Middle frontal gyrus (tissue), 1 donor: ENCODE measurements around the gene TTC39B.

Experiments used
- DNase-seq: peaks from one replicate; pipeline ENCODE4 v3.0.0-alpha.2; 2015; ENCODE audit warnings: low spot score; ENCODE audit errors: extremely low spot score

TTC39B gene

DNA sequence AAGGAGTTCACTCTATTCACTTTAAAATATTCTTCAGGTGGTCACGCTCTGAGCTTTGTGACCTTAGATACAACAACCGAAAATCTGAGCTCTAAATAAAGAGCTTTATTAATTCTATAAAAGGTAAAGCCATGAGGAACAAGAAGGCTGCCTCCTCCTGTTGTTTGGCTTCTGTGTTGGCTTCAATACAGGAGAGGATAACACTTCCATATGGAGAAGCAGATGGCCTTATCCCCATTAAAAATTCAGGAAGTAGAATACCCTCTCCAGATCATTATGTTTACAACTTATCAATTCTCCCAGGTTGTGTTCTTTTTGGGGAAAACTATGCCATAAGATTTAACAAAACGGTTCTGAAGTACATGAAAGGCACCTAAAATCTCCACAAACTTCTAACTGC lies 128.4 kb downstream of the TTC39B start:
- no peak for DNase-seq

DNA sequence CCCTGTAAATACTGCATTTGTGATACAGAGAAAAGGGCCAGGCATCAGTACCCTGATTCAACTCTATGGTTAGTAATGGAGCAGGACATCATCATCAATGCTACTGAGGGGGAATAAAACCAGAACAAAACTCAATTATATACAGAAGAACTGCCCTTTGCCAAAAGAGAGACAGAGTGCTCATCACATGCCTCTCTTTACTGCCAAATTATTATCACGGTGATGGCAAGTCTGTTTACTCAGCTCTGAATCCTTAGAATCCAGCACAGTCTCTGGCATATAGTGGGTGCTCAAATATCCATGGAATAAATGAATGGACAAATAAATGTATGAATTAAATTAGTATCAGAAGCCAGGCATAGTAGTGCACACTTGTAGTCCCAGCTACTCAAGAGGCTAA lies 130.2 kb downstream of the TTC39B start:
- no peak for DNase-seq

DNA sequence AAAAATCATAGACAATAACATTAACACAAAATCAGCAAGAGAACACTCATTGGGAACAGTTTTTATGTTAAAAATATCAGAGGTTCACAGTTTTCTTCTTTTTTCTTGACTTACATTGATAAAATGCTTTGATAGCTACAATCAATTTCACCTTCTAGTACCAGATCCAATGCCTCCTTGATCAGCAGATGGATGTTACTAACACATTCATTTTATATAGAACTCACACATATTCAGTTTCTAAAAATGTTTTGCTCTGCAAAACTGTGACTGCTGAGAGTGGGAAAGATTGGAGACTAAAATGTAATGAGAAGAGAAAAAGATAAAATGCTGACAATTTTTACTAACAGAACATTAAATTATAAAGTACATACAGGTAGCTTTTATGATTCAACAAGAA lies 143.1 kb downstream of the TTC39B start:
- no peak for DNase-seq

DNA sequence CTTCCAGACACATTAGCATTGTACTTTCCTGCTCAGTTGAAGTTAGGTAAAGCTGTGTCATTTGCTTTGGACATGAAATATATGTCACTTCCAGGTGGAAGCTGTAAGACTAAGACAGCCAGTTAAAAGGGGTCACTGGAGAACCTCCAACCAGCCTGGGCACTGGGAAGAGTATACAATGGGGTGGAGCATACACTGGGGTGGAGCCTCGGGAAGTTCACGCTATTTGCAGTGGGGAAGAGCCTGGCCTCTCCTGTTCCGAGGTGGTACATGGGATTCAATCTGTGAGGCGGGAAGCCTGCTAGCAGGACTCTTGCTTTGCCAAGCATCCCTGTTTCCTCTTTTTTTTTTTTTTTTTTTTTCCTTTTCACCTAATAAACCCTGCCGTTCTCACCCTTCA lies 145.3 kb downstream of the TTC39B start:
- no peak for DNase-seq

DNA sequence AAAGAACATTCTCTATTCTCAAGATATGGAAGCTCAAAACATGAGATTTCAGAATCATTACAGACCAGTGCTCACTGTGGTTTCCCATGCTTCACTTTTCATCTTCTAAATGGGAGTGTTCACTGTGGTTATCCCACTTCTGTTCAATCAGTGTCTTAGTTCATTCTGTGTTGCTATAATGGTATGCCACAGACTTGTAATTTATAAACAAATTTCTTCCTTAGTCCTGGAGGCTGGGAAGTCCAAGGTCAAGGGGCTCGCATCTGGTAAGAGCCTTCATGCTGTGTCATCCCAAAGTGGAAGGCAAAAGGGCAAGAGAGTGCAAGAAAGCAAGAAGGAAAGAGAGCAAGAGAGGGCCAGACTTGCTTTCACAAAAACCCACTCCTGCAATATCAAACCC lies 146.3 kb downstream of the TTC39B start:
- DNase-seq = no peak

DNA sequence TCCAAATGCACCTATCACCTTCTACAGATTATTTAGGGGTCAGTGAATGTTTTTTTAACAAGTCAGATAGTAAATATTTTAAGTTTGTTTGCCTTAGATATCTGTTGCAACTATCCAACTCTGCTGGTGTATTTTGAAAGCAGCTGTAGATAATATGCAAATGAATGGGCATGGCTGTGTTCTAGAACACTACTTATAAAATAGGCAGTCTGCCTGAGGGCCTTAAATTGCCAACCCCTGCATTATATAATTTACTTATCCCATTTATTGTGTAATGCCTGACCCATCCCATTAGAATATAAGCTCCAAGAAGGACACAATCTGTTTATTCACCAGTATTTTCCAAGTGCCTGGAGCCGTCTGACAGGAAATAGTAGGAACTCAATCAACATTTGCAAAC lies 149.0 kb downstream of the TTC39B start:
- DNase-seq = no peak

DNA sequence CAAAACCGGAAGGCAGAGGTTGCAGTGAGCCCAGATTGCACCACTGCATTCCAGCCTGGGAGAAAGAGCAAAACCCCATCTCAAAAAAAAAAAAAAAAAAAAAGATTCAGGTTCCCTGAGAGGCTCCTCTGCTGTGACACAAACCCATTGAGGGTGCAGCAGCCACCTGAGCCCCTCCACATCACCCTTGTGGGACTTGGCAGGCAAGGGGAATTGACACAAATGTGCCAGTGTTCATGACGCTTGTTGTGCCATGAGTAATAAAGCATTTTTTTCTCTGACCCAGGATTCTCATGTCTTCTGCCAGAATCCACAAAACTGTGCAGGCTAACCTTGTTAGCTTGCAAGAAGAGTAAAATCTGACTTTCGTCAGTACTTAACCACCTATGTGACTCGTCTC lies 149.6 kb downstream of the TTC39B start:
- no peak for DNase-seq

DNA sequence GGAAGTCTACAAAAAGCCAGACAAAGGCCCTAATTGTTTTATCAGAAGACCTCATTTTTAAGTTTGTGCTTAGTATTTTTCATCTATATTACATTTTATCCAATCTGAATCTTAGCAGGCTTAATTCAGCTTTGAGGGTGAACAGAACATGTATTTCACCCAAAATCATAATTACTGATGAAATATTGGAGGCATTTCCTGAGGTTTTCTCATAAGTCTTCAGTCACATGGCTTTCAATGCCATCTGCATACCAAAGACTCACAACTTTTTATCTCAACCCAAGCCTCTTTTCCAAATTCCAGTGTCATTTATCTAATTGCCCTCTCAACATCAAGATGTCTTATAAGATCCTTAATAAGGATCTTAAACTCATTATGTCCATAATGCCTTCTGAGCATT lies 150.8 kb downstream of the TTC39B start:
- no peak for DNase-seq

DNA sequence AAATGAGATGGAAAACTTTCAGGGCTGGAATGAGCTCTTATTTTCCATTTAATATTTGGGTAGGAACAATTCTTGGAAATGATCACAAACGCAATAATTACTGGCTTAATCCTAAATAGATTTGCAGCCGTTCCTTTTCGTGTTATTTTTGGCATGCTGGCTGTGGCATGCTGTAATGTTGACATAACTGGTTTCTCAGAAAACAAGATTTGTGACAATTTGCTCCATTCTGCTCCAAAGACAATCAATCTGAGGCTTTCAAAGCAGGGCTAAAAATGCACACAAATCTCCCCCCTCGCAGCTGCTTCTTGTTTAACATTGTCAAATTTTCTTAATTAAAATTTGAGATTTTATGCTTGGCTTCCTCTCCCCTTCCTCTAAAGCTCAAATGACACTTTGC lies 151.2 kb downstream of the TTC39B start:
- no peak for DNase-seq

DNA sequence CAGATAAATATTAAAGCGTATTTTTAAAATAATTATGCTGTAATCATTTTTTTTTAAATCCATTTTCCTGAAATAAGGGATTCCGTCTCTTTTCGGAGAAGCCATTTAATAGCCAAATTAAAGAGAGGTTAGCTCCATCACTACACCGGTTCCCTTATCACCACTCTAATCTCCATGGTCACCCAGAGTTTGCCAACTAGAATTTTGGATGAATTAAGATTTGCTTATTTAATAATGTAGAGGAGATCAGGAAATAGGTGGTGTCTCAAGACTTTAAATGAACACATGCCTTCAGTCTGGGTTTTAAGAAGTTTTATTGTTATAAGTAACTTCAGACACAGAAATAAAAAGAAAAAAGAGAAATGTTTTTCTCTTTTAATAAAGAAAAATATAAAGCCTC lies 151.7 kb downstream of the TTC39B start:
- DNase-seq = no peak

DNA sequence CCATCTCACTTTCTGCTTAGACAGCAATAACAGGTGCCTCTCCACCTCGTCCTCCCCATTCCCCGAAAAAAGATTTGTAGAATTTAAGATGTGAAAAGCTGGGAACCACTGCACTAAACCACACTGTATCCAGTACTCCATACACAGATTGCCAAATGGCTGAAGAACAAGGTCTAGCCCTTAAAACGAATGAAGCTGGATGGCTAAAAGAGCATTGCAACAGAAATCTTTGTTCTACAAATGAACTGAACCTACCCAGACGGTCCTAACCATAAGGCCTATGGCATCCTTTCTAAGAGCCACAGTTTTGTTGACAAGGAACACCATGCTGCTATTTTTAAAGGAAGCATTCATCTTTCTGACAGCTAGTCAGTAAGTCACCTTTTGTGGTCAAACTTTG lies 152.3 kb downstream of the TTC39B start:
- no peak for DNase-seq

DNA sequence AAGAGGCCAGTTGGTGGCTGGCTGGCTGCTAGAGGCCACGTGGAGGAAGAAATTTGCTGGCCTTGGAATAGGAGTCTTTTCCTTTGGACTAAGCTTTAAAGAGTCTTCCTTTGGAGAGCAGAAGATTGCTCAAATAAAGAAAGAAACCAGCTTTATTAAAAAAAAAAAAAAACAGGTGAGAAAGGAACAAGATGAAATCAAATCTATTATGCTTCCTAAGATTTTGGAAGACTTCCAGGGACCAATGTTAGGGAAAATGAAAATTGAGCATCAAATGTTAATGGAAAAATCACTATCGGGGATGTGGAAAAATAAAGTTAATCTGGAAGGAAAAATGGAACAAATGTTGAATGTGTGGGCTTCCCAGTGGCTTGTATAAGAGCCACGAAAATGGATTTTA lies 153.1 kb downstream of the TTC39B start:
- no peak for DNase-seq

DNA sequence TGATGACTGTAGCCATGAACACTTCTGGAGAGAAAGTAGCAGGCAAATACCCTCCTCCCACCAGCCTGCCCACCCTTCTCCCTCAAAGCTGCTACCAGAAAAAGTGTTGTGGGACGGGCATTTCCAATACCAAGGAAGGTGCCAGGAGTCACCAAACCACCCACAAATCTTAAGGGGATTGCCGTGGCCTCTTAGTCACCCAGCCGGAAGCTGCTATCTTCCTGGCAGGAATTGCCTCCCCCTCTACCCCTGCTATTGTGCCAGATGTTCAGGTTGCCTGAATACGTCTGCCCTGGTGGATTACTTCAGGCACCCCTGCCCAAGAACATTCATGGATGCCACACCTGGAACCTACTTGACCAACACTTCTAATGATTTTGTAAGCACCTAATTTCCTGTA lies 156.1 kb downstream of the TTC39B start:
- DNase-seq = no peak

DNA sequence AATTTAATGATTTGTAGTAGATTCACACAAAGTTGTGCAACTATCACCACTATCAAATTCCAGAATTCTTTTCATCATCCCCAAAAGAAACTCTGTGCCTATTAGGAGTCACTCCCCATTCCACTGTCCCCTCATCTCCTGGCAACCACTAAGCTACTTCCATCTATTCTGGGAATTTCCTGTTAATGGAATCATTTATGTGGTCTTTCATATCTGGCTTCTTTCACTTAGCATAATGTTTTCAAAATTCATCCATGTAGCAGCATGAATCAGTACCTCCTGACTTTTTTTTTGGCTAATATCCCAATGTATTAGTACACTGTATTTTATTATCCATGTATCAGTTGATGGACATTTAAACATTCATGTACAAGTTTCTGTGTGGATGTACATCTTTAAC lies 157.6 kb downstream of the TTC39B start:
- no peak for DNase-seq

DNA sequence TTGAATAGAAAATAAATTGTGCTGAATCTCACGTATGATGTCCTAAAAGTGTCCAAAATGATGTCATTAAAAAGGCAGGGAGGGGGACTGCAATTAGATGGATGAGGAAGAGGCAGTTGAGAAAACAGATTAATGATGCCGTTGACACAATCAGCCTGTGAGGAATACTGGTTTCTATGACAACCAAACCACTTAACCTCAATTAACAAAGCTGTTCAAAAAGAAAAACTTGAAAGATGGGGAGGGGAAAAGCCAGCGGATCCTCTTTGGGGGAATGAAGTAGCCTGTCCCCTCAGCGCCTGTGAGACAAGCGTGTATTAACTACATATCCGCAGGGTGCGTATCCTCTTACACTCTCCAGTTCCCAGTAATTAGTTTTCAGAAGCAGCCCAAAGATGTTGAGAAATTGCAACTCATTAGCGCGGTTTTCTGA lies 160.7 kb downstream of the TTC39B start:
- DNase-seq = no peak

DNA sequence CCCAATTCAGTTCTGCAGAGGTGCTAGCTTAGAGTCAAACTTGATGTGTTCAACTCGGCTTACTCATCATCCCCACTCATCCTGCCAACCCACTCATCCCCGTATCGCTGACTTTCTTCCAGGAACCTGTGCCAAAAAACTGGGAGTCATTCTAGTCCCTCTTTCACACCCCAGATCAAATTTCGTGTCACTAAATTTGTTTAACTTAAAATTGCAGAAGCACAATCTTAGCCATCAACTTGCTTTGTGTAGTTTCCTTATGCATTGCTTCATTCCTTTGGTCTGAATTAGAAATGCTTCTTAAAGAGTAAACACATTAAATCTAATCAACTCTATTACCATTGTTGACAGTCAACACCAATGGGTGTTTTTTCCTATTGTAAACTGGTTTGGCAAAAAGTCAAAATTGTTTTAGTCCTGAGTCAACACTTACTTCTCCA lies 162.4 kb downstream of the TTC39B start:
- DNase-seq = no peak

DNA sequence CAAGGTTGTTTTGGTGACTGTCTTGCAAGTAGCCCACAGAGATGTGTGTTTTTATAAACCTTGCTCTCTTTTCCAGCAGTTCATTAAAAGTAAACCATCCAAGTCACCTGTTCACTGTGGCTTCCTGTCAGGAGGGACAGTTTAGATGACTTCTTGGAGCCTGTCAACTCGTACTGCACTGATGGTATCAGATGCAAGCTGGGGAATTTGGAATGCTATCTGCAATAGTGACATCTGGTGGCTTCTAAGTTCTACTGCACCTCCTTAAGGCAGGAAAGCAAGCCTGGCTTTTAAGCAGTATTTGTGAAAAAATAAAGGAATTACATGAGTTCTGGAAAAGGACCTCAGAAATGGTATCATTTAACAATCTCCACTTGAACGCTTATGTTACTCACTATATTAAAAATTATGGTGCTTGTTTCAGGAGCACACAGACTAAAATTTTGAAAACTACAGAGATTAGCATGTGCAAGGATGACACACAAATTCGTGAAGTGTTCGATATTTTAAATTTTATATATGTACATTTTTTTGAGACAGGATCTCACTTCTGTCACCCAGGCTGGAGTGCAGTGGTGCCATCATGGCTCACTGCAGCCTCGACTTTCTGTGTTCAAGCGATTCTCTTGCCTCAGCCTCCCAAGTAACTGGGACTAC lies 164.0 kb downstream of the TTC39B start:
- peak; percentile 28 for DNase-seq

DNA sequence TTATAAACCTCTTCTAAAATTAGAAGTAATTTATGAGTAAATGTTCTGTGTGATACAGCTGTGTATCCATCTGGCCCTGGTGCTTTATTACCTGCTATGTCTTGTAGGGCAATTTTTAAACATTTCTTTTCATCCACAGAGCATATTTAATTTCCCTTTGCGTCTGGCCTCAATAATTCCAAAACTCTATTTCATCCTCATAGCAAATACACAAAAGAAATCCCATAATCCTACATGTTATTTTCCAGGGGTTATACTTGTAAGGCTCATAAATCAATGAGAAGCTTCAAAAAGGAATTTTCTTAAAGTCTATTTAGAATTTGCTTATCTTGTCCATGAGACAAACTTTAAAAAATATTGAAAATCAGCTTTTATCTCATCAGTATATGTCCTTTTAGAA lies 167.0 kb downstream of the TTC39B start:
- no peak for DNase-seq

DNA sequence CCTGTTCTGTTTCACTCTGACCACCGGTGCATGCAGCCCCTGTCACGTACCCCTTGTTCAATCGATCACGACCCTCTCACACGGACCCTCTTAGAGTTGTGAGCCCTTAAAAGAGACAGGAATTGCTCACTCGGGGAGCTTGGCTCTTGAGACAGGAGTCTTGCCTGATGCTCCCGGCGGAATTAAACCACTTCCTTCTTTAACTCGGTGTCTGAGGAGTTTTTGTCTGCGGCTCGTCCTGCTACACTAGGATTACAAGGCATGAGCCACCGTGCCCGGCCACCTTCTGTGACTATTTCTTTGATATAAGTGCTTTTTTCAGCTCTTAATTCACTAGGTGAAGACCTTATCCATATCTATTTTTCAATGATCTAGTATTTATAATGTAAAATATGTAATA lies 167.5 kb downstream of the TTC39B start:
- DNase-seq = no peak

DNA sequence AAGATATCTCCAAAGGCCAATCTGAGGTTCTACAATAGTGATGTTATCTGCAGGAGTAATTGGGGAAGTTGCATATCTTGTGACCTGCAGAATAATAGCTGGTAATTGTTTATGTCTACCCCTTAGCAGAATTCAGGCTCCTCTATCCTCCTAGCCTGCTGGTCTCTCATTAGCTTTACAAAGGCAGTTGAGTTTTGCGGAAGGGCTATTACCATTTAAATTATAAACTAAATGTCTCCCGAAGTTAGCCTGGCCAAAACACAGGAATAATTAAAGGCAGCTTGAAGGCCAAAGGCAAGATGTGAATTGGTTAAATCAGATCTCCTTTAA lies 168.7 kb downstream of the TTC39B start:
- DNase-seq = no peak

DNA sequence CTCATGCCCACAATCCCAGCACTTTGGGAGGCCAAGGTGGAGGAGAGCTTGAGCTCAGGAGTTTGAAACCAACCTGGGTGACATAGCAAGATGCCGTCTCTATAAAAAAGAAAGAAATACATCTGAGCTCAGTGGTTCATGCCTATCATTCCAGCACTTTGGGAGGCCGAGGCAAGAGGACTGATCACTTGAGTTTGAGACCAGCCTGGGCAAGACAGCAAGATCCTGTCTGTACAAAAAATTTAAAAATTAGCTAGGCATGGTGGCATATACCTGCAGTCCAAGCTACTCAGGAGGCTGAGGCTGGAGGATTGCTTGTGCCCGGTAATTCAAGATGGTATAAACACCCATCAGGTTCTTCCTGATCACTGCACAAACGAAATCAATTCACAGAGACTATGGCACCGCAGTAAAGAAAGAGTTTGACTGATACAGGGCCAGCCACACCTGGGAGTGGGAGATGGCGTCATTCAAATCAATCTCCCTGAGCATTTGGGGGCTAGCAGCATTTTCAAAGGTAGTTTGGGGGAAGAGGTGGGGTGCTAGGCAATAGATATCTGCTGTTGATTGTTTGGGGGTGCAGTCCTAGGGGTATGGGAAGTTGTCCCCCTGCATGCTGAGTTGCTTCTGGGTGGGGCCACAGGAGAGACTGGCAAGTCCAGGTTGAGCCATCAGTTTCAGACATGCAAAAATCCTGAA lies 169.2 kb downstream of the TTC39B start:
- DNase-seq = no peak

DNA sequence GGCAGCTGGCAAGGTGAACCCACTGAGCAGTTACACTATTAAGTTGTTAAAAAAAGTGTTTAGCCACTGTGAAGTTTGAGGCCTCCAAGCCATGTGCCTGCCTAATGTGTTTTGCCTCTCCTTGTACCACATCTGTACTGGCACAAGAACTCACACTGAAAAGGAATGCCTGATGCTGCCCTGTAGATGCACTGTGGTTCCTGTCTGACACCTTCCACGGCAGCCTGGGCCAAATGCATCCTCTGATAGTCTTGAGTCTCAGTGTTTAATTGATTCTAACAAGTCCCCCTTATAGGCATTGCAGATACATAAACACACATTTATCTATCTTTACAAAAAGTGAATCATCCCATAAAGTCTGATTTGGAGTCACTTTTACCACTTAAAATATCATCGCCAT lies 169.9 kb downstream of the TTC39B start:
- DNase-seq = no peak

DNA sequence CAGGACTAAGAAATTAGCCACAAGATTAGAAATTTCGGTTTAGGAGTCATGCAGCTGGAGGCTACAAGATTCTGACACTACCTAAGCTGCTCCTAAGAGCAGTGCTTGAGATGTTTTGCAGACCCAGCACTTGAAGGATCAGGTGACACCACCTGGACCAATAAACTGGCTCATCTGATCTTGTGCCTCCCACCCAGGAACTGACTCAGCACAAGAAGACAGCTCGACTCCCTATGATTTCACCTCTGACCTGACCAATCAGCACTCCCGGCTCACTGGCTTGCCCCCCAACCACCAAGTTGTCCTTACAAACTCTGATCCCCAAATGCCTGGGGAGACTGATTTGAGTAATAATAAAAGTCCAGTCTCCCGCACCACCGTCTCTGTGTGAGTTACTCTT lies 170.4 kb downstream of the TTC39B start:
- DNase-seq = no peak
